HFFc6 (cell line): ENCODE measurements around the gene ABHD12. TPM values are rescaled to one million over a fixed set of nuclear protein-coding genes. Genes with fewer than 3 reads are reported as not detected.

ENCODE experiments used
- DNase-seq: peaks from one replicate; pipeline ENCODE4 v3.0.0-alpha.2; 2018
- H3K27ac Mint-ChIP-seq: 2 replicates; pipeline ENCODE4 v1.8.0; 2020; ENCODE audit warnings: mild to moderate bottlenecking, mixed read lengths
- H3K27me3 Mint-ChIP-seq: 2 replicates; pipeline ENCODE4 v1.8.0; 2021; ENCODE audit warnings: mild to moderate bottlenecking, moderate library complexity, mixed read lengths; ENCODE audit not compliant: insufficient read depth
- H3K36me3 Mint-ChIP-seq: 2 replicates; pipeline ENCODE4 v1.8.0; 2021; ENCODE audit warnings: low read depth, mixed read lengths
- H3K4me1 Mint-ChIP-seq: 2 replicates; pipeline ENCODE4 v1.8.0; 2020; ENCODE audit warnings: low read depth, mixed read lengths
- H3K4me3 Mint-ChIP-seq: 2 replicates; pipeline ENCODE4 v1.8.0; 2020; ENCODE audit warnings: mild to moderate bottlenecking, moderate library complexity, mixed read lengths
- H3K9me3 Mint-ChIP-seq: 2 replicates; pipeline ENCODE4 v1.8.0; 2020; ENCODE audit warnings: mild to moderate bottlenecking, mixed read lengths
- total RNA-seq, 6 experiments: library from RNA; stranded (reverse); fragmentation: NEBNext Ultra II Directional; extraction: Animal tissue kit (Norgen Biotek cat#: 25700); gene quantifications; 2 replicates in 1 of 6; 3 replicates in 5 of 6; pipeline ENCODE4 v1.2.3, GENCODE V29; 2021
- TF ChIP-seq, protein P1 (sequence below): fragments of 200-600 bp; sonication (generic); IDR thresholded peaks from 2 replicates; pipeline ENCODE4 v1.5.0; 2021; ENCODE audit warnings: antibody characterized with exemption, mild to moderate bottlenecking

Gene ABHD12
- total RNA-seq, 6 experiments from 2014 or later = 87.0 to 103 (median 98.9) TPM

DNA sequence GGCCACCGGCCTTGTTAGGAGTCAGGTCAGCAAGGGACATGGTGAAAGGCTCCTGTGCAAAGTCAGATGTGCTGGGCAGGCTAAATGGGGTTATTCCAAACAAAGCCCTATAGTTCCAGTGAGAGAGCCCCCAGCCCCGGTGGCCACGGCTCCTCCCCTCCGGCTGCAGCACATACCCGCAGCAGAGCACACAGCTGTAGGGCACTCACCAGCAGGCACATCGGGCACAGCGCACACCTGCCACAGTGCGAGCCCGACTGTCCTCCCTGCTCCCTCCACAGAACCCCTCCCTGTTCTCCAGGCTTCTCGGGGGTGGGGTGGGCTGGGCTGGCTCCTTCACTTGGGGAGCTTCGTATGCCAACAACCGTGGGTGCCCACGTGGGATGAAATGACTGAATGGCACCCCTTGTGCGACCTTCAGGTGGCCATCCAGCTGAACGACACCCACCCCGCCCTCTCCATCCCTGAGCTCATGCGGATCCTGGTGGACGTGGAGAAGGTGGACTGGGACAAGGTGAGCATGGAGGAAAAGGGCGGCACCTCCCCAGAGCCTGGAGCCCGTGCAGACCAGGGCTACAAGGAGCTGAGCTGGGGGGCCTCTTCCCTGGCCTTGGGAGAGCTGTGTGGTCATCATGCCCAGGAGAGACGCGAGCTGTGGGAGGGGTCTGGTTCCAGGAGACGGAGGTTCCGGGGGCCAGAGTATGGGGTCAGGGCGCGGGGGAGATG lies 111.8 kb downstream of the ABHD12 start:
- TF ChIP-seq, protein P1, sequence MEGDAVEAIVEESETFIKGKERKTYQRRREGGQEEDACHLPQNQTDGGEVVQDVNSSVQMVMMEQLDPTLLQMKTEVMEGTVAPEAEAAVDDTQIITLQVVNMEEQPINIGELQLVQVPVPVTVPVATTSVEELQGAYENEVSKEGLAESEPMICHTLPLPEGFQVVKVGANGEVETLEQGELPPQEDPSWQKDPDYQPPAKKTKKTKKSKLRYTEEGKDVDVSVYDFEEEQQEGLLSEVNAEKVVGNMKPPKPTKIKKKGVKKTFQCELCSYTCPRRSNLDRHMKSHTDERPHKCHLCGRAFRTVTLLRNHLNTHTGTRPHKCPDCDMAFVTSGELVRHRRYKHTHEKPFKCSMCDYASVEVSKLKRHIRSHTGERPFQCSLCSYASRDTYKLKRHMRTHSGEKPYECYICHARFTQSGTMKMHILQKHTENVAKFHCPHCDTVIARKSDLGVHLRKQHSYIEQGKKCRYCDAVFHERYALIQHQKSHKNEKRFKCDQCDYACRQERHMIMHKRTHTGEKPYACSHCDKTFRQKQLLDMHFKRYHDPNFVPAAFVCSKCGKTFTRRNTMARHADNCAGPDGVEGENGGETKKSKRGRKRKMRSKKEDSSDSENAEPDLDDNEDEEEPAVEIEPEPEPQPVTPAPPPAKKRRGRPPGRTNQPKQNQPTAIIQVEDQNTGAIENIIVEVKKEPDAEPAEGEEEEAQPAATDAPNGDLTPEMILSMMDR = no peak
- Mint-ChIP-seq H3K27me3 (peaks cover 5% of the 10 kb centered on the region), H3K36me3 (peaks cover 6% of the 10 kb centered on the region; the same call in 1 of the 2 replicates), H3K9me3 (no peaks in the 10 kb centered on the region), H3K4me1 (no peaks in the 10 kb centered on the region), H3K27ac (no peak overlapping the region), H3K4me3 (no peak overlapping the region)
- DNase-seq = no peak

DNA sequence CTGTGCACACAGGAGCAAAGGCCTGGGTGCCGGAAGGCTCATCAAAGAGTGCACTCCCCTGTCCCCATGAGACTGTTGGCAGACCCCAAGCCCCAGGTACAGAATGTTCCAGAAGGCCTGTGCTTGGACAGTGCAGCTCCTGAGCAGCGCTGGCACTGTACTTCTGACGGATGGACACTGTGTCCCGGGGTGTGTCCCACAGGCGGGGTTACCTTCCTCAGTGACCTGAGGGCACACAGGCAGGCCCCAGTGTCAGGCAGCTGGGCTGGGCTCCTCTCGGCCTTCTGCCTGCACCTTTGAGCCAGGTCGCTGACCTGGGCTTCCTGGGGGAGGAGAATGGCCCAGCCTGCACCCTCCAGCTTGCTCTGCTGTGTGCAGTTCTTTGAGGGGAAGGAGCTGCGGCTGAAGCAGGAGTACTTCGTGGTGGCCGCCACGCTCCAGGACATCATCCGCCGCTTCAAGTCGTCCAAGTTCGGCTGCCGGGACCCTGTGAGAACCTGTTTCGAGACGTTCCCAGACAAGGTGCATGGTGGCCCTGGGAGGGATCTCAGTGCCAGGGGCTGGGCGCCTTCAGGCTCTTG lies 112.6 kb downstream of the ABHD12 start:
- H3K9me3 Mint-ChIP-seq = no peaks in the 10 kb centered on the region
- peaks cover 5% of the 10 kb centered on the region for H3K27me3 Mint-ChIP-seq
- TF ChIP-seq, protein P1 = no peak
- H3K4me1 Mint-ChIP-seq = no peaks in the 10 kb centered on the region
- H3K4me3 Mint-ChIP-seq = no peak overlapping the region
- no peak overlapping the region for H3K27ac Mint-ChIP-seq
- H3K36me3 Mint-ChIP-seq = peaks cover 6% of the 10 kb centered on the region; the same call in 1 of the 2 replicates
- DNase-seq = no peak

DNA sequence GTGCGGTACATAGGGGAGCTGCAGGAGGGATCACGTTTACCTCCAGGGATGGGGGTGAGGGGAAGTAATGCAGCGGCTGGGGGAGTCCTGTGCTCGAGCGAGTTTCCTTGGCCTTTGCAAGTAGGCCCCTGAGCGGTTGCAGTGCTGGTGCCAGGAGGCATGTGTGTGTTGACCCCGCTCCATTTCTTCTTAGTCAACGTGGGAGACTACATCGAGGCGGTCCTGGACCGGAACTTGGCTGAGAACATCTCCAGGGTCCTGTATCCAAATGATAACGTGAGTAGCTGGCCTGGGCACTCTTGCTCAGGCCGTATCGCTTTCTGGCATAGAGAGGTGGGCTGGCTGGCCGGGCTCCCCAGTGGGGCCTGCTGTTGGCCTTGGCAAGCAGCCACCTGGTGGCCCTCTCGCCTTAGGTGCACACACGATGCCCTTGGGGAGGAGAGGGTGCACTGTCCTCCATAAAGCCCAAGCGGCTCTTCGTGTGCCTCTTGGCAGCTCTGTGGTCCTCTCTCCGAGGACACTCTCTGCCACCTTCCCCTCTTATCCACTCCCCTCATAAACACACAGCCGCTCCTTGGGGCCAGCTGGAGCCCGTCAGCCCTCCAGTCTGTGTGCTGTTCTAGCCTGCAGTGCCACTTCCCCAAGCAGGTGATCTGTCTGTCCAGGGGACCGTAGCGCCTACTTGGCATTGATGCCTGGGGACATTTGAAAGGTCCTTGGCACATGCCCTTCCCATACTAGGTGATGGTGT lies 113.4 kb downstream of the ABHD12 start:
- DNase-seq = no peak
- H3K4me3 Mint-ChIP-seq = no peak overlapping the region
- peaks cover 2% of the 10 kb centered on the region; the same call in 1 of the 2 replicates for H3K27me3 Mint-ChIP-seq
- H3K9me3 Mint-ChIP-seq = no peaks in the 10 kb centered on the region
- H3K4me1 Mint-ChIP-seq = no peaks in the 10 kb centered on the region
- TF ChIP-seq, protein P1 = no peak
- peaks cover under 1% of the 10 kb centered on the region; the same call in 1 of the 2 replicates for H3K36me3 Mint-ChIP-seq
- no peak overlapping the region for H3K27ac Mint-ChIP-seq

DNA sequence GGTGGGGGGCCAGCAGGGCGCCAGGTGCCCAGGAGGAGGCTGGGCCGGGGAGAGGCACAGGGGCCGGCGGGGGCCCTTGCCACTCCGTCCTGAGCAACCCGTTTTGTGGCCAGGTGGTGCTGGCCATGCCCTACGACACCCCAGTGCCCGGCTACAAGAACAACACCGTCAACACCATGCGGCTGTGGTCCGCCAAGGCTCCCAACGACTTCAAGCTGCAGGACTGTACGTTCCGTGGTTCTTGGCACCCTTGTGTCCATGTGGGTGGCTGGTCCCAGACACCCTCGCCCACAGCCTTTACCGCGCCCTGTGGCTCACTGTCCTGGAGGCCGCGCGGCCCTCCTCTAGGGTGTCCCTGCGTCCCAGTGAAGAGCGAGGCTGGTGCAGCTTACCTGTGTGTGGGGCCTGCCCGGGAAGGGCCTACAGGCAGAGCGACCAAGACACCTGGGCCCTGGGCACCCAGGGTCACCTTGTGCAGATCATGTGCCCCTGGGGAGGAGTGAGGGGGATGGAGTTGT lies 114.0 kb downstream of the ABHD12 start:
- Mint-ChIP-seq H3K4me3 (no peak overlapping the region), H3K36me3 (no peaks in the 10 kb centered on the region; the same call in 1 of the 2 replicates), H3K4me1 (no peaks in the 10 kb centered on the region), H3K9me3 (no peaks in the 10 kb centered on the region), H3K27ac (no peak overlapping the region), H3K27me3 (peaks cover 2% of the 10 kb centered on the region; the same call in 1 of the 2 replicates)
- DNase-seq = no peak
- TF ChIP-seq, protein P1 = no peak

DNA sequence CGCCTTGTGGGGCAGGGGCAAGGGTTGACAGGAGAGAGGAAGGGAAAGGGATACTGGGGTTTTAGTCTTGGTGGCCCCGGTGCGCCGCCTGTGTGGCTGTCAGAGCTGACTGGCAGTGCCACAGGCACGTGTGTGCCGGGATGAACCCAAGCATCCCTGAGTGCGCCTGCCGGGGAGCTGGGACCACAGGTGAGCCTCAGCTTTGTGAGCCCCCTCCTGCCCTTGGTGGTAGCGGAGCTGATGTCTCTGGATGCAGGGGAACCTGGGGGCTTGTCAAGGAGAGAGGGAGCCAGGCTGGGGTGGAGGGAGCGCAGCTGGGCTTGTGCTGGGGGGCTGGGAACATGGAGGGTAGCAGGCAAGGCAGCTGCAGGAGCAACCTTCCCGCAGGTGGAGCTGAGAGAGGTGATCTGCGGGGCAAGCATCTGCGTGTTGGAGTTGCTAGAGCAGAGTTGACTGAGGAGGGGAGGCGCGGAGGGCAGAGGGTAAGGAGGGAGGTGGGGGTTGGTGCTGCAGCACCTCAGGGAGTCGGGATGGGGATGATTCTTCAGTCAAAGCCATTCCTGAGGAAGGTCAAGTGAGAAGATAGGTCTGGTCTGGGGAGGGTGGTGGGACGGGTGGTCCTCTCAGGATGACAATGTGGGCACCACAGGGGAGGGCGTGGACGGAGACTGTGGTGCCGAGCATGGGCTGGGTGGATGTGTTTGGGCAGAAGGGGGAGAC lies 114.7 kb downstream of the ABHD12 start:
- Mint-ChIP-seq H3K9me3 (no peaks in the 10 kb centered on the region), H3K27ac (no peak overlapping the region), H3K4me3 (no peak overlapping the region), H3K4me1 (no peaks in the 10 kb centered on the region), H3K36me3 (no peaks in the 10 kb centered on the region; the same call in 1 of the 2 replicates), H3K27me3 (peaks cover 2% of the 10 kb centered on the region; the same call in 1 of the 2 replicates)
- no peak for DNase-seq
- TF ChIP-seq, protein P1 = no peak
